Lung (tissue), 12 donors: ENCODE measurements around the gene CPTP. TPM values are rescaled to one million over a fixed set of nuclear protein-coding genes. Genes with fewer than 3 reads are reported as not detected.
A peak's percentile ranks its signal among the peaks of the same experiment; 100 is the strongest.

ENCODE experiments used
- ATAC-seq: fragments of 200-7000 bp; cut with Tn5 transposase; one replicate; pipeline ENCODE4 v1.9.1; 2020; ENCODE audit warnings: moderate number of reproducible peaks; ENCODE audit not compliant: insufficient read depth, low FRiP score
- DNase-seq, 3 donors: peaks; one replicate each; pipeline ENCODE4 v3.0.0-alpha.2; 2013 to 2017
- H3K27ac ChIP-seq, 2 donors: one replicate each; pipeline ENCODE4 v1.5.1; 2013; ENCODE audit warnings: mild to moderate bottlenecking in 2 of 2, moderate library complexity in 2 of 2, control low read depth in 1 of 2, inconsistent platforms in 1 of 2, low read depth in 1 of 2, low read length in 1 of 2
- H3K27me3 ChIP-seq, 3 donors: one replicate each; pipeline ENCODE4 v1.5.1; 2013; ENCODE audit warnings: low read length in 2 of 3; ENCODE audit not compliant: control insufficient read depth in 3 of 3, insufficient read depth in 3 of 3
- H3K36me3 ChIP-seq, 4 donors: one replicate each; pipeline ENCODE4 v1.5.1; 2013; ENCODE audit warnings: low read length in 4 of 4, mild to moderate bottlenecking in 1 of 4, moderate library complexity in 1 of 4; ENCODE audit not compliant: control insufficient read depth in 4 of 4, insufficient read depth in 4 of 4
- H3K4me1 ChIP-seq, 5 donors: one replicate each; pipeline ENCODE4 v1.5.1; 2013; ENCODE audit warnings: low read length in 5 of 5, mild to moderate bottlenecking in 2 of 5, moderate library complexity in 1 of 5; ENCODE audit not compliant: control insufficient read depth in 5 of 5, insufficient read depth in 5 of 5
- H3K4me3 ChIP-seq: one replicate; pipeline ENCODE4 v1.5.1; 2013; ENCODE audit warnings: mild to moderate bottlenecking, control low read depth, moderate library complexity
- H3K9ac ChIP-seq, 2 donors: one replicate each; pipeline ENCODE4 v1.5.1; 2013; ENCODE audit warnings: low read length in 2 of 2, control low read depth in 1 of 2; ENCODE audit not compliant: insufficient read depth in 1 of 2
- H3K9me3 ChIP-seq, 4 donors: one replicate each; pipeline ENCODE4 v1.5.1; 2013; ENCODE audit warnings: low read length in 3 of 4, mild to moderate bottlenecking in 1 of 4, moderate library complexity in 1 of 4; ENCODE audit not compliant: control insufficient read depth in 4 of 4, insufficient read depth in 3 of 4
- WGBS, 2 donors: extraction: QIAGEN DNeasy Blood & Tissue Kit; methylation state at CpG; one replicate each; pipeline ENCODE4 v1.1.7; 2013; 5-methylcytosine and 5-hydroxymethylcytosine counted together
- polyA plus RNA-seq, 2 donors: library from polyadenylated mRNA; stranded (reverse); fragments of 200-250 nt; gene quantifications; one replicate each; pipeline ENCODE4 v1.2.1, GENCODE V29; 2013
- total RNA-seq, 2 donors: library from RNA; depleted of rRNA in 1 of 2; stranded (reverse); fragments of >200 nt in 1 of 2; gene quantifications; one replicate each; pipeline ENCODE4 v1.2.1, GENCODE V29; 2014 to 2021
- TF ChIP-seq, protein P1 (sequence below): IDR thresholded peaks from 2 replicates; pipeline ENCODE4 v1.5.1; 2012; ENCODE audit warnings: mild to moderate bottlenecking; ENCODE audit errors: control extremely low read depth, extremely low read depth
- donor health status: control.
- donor health status: control.
- donor health status: Bipolar disorder and iron deficiency.
- donor health status: healthy.
- donor health status: DM: yes; HTN: yes; CAD: no.

CPTP gene
- total and polyA plus RNA-seq, 4 donors, result 10.9 to 32.0 (median 19.2) TPM

DNA sequence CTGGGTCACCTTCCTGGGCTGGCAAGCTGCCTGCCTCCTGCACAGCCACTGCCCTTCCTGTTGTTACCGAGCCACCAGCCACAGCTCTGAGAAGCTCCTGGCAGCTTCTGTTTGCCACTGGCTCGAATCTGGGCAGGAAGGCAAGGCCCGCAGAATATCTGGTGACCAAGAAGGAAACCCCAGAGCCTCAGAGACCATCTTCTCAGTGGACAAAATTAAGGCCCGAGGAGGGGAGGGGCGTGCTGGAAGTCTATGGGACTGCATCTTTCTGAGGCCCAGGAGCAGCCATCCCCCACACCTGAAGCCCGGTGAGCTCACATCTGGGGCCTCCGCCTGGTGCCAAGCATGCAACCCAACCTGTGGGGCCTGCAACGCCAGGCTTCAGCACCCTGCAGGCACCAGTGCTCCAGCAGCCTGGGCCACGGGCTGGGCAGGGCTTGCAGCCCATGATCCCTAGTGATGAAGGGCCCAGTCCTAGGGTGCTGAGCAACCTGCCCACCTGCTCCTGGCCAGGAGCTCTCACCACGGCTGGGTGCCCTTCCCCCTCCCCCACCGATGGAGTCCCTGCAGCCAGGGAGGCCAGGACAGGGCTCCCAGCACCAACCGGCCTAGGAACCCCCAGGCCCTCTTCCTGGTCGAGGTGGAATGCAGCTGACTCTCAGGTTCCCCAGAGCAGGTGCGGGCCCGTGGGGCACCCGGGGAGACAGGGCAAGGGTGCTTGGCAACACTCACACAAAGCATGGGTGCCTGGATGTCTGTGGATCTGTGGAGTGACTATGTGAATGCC, 879 bp downstream of the CPTP start:
- H3K9me3 ChIP-seq, result no peaks in the 10 kb centered on the region
- peaks cover 0 to 23% (median 8%) of the 10 kb centered on the region in 5 donors for H3K4me1 ChIP-seq
- H3K9ac ChIP-seq, result peak overlapping the region; percentile 45 to 81
- no peaks in the 10 kb centered on the region for H3K27me3 ChIP-seq
- DNase-seq (no peak), ATAC-seq (no peak)
- H3K27ac ChIP-seq, result peak overlapping the region; percentile 76 to 85
- TF ChIP-seq, protein P1, sequence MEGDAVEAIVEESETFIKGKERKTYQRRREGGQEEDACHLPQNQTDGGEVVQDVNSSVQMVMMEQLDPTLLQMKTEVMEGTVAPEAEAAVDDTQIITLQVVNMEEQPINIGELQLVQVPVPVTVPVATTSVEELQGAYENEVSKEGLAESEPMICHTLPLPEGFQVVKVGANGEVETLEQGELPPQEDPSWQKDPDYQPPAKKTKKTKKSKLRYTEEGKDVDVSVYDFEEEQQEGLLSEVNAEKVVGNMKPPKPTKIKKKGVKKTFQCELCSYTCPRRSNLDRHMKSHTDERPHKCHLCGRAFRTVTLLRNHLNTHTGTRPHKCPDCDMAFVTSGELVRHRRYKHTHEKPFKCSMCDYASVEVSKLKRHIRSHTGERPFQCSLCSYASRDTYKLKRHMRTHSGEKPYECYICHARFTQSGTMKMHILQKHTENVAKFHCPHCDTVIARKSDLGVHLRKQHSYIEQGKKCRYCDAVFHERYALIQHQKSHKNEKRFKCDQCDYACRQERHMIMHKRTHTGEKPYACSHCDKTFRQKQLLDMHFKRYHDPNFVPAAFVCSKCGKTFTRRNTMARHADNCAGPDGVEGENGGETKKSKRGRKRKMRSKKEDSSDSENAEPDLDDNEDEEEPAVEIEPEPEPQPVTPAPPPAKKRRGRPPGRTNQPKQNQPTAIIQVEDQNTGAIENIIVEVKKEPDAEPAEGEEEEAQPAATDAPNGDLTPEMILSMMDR, result no peak
- WGBS, 2 donors, result 38 to 66% methylated on average over 16 of the region's 16 CpGs
- peaks cover 0 to 29% (median 2%) of the 10 kb centered on the region in 4 donors for H3K36me3 ChIP-seq
- peak overlapping the region; percentile 60 for H3K4me3 ChIP-seq

DNA sequence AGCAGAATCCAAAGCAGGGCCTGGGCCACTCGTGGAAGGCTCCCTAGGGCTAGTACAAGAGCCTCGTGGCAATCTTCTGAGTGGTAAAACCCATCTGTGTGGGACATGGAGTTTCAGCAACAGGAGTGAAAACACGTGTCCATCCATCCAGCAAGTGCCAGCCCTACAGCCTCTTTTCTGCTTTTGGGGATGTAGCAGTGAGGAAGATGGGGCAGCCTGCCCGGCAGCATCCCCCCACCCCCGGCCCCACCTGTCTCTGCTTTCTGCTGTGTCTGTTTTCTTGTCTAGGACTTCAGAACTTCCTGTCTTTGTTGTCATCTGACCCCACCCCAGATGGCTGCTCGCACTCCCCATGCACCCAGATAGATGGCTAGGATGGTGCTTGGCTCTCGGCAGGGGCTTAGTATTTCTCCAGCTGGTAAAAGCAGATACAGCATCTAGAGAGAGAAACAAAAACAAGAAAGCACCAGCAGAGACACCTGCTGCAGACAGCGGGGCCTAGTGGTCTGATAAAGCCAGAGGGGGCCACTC, 1.5 kb downstream of the CPTP start:
- TF ChIP-seq, protein P1, result no peak
- ATAC-seq, result no peak
- no peak for DNase-seq
- H3K4me3 ChIP-seq, result no peak overlapping the region
- peaks cover 0 to 25% (median 2%) of the 10 kb centered on the region in 4 donors for H3K36me3 ChIP-seq
- WGBS, 2 donors, result 64 to 76% methylated on average over 8 of the region's 8 CpGs
- H3K9ac ChIP-seq, result no peak overlapping the region
- H3K4me1 ChIP-seq, result peaks cover 0 to 22% (median 8%) of the 10 kb centered on the region in 5 donors
- no peaks in the 10 kb centered on the region for H3K9me3 ChIP-seq
- peak overlapping the region in 1 of 2 donors; percentile 85 for H3K27ac ChIP-seq
- H3K27me3 ChIP-seq, result no peaks in the 10 kb centered on the region

- no peaks in the 10 kb centered on the region for H3K27me3 ChIP-seq
- peaks cover 0 to 19% (median 8%) of the 10 kb centered on the region in 5 donors for H3K4me1 ChIP-seq
- ATAC-seq (no peak), DNase-seq (no peak)
- H3K9ac ChIP-seq, result no peak overlapping the region
- 93 to 95% methylated on average over 36 to 40 of the region's 40 CpGs for WGBS, 2 donors
- no peak overlapping the region for H3K4me3 ChIP-seq
- H3K9me3 ChIP-seq, result no peaks in the 10 kb centered on the region
- no peak overlapping the region for H3K27ac ChIP-seq
- peaks cover 0 to 18% (median 2%) of the 10 kb centered on the region in 4 donors for H3K36me3 ChIP-seq
- TF ChIP-seq, protein P1, result no peak
Measured at GRCh38 chr1:1327291-1327690, 2.7 kb downstream of the CPTP start.
